Neural cell (in vitro differentiated cells): ENCODE measurements around the gene ARFGAP1. TPM values are rescaled to one million over a fixed set of nuclear protein-coding genes. Genes with fewer than 3 reads are reported as not detected.

ENCODE experiments used
- H2AFZ ChIP-seq: fragments of 200-600, 300-800 bp; sonication (generic), shearing (Covaris generic); 2 replicates; pipeline ENCODE4 v1.6.0; 2014; ENCODE audit warnings: low read depth, mild to moderate bottlenecking, antibody characterized with exemption, low read length, moderate library complexity
- H3F3A ChIP-seq: fragments of 200-600 bp; shearing (Covaris generic); 2 replicates; pipeline ENCODE4 v1.6.1; 2016; ENCODE audit warnings: mild to moderate bottlenecking, moderate library complexity, mixed read lengths, antibody characterized with exemption, low read length; ENCODE audit not compliant: insufficient read depth, poor library complexity, severe bottlenecking
- H3K27ac ChIP-seq: fragments of 200-600, 300-800 bp; sonication (generic), shearing (Covaris generic); 2 replicates; pipeline ENCODE4 v1.5.1; 2014; ENCODE audit warnings: mild to moderate bottlenecking, low read length, moderate library complexity
- H3K27me3 ChIP-seq: fragments of 300-800, 200-600 bp; sonication (generic), shearing (Covaris generic); 2 replicates; pipeline ENCODE4 v1.6.0; 2014; ENCODE audit warnings: mild to moderate bottlenecking, low read depth, low read length, moderate library complexity; ENCODE audit not compliant: insufficient read depth
- H3K36me3 ChIP-seq: fragments of 300-800, 200-600 bp; sonication (generic), shearing (Covaris generic); 2 replicates; pipeline ENCODE4 v1.5.1; 2014; ENCODE audit warnings: mild to moderate bottlenecking, antibody characterized with exemption, low read length, moderate library complexity; ENCODE audit not compliant: insufficient read depth
- H3K4me2 ChIP-seq: fragments of 300-800, 200-600 bp; sonication (generic), shearing (Covaris generic); 2 replicates; pipeline ENCODE4 v1.6.0; 2014; ENCODE audit warnings: mild to moderate bottlenecking, low read length
- H3K4me3 ChIP-seq: fragments of 300-800, 200-600 bp; sonication (generic), shearing (Covaris generic); 2 replicates; pipeline ENCODE4 v1.5.1; 2014; ENCODE audit warnings: mild to moderate bottlenecking, low read length, moderate library complexity
- H3K79me2 ChIP-seq: fragments of 200-600 bp; shearing (Covaris generic); replicated peaks from 2 replicates; pipeline ENCODE4 v1.6.0; 2014; ENCODE audit warnings: mild to moderate bottlenecking, low read length, moderate library complexity; ENCODE audit not compliant: insufficient read depth
- H3K9ac ChIP-seq: fragments of 300-800, 200-600 bp; sonication (generic), shearing (Covaris generic); 2 replicates; pipeline ENCODE4 v1.6.1; 2016; ENCODE audit warnings: mild to moderate bottlenecking, low read length, mixed read lengths
- H3K9me2 ChIP-seq: fragments of 200-600 bp; shearing (Covaris generic); 2 replicates; pipeline ENCODE4 v1.6.1; 2016; ENCODE audit warnings: mild to moderate bottlenecking, low read length, mixed read lengths; ENCODE audit not compliant: insufficient read depth
- H3K9me3 ChIP-seq: fragments of 200-600, 300-800 bp; sonication (generic), shearing (Covaris generic); 2 replicates; pipeline ENCODE4 v1.6.1; 2016; ENCODE audit warnings: mild to moderate bottlenecking, mixed run types, low read length, moderate library complexity, mixed read lengths
- H4K20me1 ChIP-seq: fragments of 200-600 bp; shearing (Covaris generic); 2 replicates; pipeline ENCODE4 v1.6.1; 2016; ENCODE audit warnings: mild to moderate bottlenecking, mixed run types; ENCODE audit not compliant: insufficient read depth
- CTCF ChIP-seq: fragments of 450-650 bp; IDR thresholded peaks from 2 replicates; pipeline ENCODE4 v1.5.1; 2014; ENCODE audit warnings: antibody characterized with exemption, mild to moderate bottlenecking, moderate library complexity; ENCODE audit not compliant: poor library complexity, severe bottlenecking
- EP300 ChIP-seq: fragments of 450-650 bp; conservative IDR thresholded peaks from 2 replicates; pipeline ENCODE4 v1.6.1; 2014; ENCODE audit warnings: antibody characterized with exemption, mild to moderate bottlenecking, moderate library complexity; ENCODE audit not compliant: poor library complexity, severe bottlenecking
- EZH2 ChIP-seq: fragments of 200-600, 300-800 bp; shearing (Covaris generic), sonication (generic); IDR thresholded peaks from 2 replicates; pipeline ENCODE4 v1.6.1; 2014; ENCODE audit warnings: antibody characterized with exemption, low read length, borderline replicate concordance, mild to moderate bottlenecking; ENCODE audit not compliant: insufficient read depth, poor library complexity, severe bottlenecking
- MXI1 ChIP-seq: fragments of 450-650 bp; conservative IDR thresholded peaks from 2 replicates; pipeline ENCODE4 v1.6.1; 2014; ENCODE audit warnings: antibody characterized with exemption, mild to moderate bottlenecking; ENCODE audit not compliant: poor library complexity, severe bottlenecking
- POLR2AphosphoS5 ChIP-seq: IDR thresholded peaks from 2 replicates; pipeline ENCODE4 v1.6.1; 2012
- RAD21 ChIP-seq: fragments of 450-650 bp; conservative IDR thresholded peaks from 2 replicates; pipeline ENCODE4 v1.6.1; 2014; ENCODE audit warnings: antibody characterized with exemption, mild to moderate bottlenecking, moderate library complexity
- REST ChIP-seq: IDR thresholded peaks from 2 replicates; pipeline ENCODE4 v1.6.1; 2012; ENCODE audit warnings: borderline replicate concordance
- SMC3 ChIP-seq: fragments of 450-650 bp; conservative IDR thresholded peaks from 2 replicates; pipeline ENCODE4 v1.6.1; 2014; ENCODE audit warnings: antibody characterized with exemption, mild to moderate bottlenecking, moderate library complexity; ENCODE audit not compliant: poor library complexity
- TAF1 ChIP-seq: IDR thresholded peaks from 2 replicates; pipeline ENCODE4 v1.6.1; 2012; ENCODE audit warnings: low read depth
- polyA plus RNA-seq: library from polyadenylated mRNA; depleted of rRNA; stranded (reverse); fragments of >200 nt; gene quantifications from 2 replicates; pipeline ENCODE4 v1.2.3, GENCODE V29; 2014

Gene ARFGAP1
- polyA plus RNA-seq, 1 donor from 2014 or later: 70.2 TPM

DNA sequence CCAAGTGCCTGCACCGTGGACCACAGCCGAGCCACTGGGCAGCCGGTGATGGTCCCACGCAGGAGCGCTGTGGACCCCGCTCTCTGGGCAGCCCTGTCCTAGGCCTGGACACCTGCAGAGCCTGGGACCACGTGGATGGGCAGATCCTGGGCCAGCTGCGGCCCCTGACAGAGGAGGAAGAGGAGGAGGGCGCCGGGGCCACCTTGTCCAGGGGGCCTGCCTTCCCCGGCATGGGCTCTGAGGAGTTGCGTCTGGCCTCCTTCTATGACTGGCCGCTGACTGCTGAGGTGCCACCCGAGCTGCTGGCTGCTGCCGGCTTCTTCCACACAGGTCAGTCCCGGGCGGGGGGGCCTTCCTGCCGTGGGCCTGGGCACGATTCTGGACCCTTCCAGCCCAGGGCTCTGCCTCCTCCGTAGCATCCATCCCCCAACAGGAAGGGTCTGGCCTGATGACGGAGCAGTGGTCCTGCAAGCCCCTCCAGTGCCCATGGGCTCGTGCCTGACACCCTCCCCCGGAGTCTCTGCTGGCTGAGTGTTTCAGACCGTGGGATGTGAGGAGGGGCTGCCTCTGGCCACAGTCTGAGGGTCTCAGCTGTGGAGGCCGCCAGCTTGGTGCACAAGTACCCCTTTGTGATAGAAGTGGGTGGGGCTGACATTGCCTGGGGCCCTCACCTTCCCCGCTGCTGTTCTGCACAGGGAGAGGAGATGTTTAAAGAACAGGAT lies 36.3 kb upstream of the ARFGAP1 start:
- no peak overlapping the region for H3K4me2 ChIP-seq

GRCh38 chr20:63238031-63238430 lies 34.6 kb upstream of the ARFGAP1 start:
- Histone ChIP-seq H3K9me3 (no peaks in the 10 kb centered on the region), H3K27ac (no peak overlapping the region), H3K27me3 (no peaks in the 10 kb centered on the region), H4K20me1 (no peaks in the 10 kb centered on the region), H3K36me3 (no peaks in the 10 kb centered on the region), H3K4me3 (no peak overlapping the region), H3K79me2 (no peaks in the 10 kb centered on the region), H3K4me2 (no peak overlapping the region), H3K9me2 (no peaks in the 10 kb centered on the region), H3F3A (no peaks in the 10 kb centered on the region), H3K9ac (no peak overlapping the region), H2AFZ (no peak overlapping the region)
- TF ChIP-seq POLR2AphosphoS5 (no peak), CTCF (no peak), MXI1 (no peak), REST (no peak), EZH2 (no peak)

More for the DNA sequence above, 36.3 kb upstream of the ARFGAP1 start:
- H3K9me2 ChIP-seq: no peaks in the 10 kb centered on the region
- H3K27me3 ChIP-seq: no peaks in the 10 kb centered on the region
- no peaks in the 10 kb centered on the region for H3F3A ChIP-seq
- H3K36me3 ChIP-seq: no peaks in the 10 kb centered on the region
- no peak overlapping the region for H2AFZ ChIP-seq
- H4K20me1 ChIP-seq: no peaks in the 10 kb centered on the region
- H3K4me3 ChIP-seq: no peak overlapping the region
- no peak overlapping the region for H3K27ac ChIP-seq
- no peak overlapping the region for H3K9ac ChIP-seq
- no peaks in the 10 kb centered on the region for H3K79me2 ChIP-seq
- TF ChIP-seq MXI1 (no peak), REST (no peak), RAD21 (no peak), EP300 (no peak), SMC3 (no peak), TAF1 (no peak), CTCF (no peak), EZH2 (no peak), POLR2AphosphoS5 (no peak)
- no peaks in the 10 kb centered on the region for H3K9me3 ChIP-seq
